Prostate gland (tissue), 2 donors: Measurements from ENCODE around the gene SLC7A10. TPM values are rescaled to one million over a fixed set of nuclear protein-coding genes. Genes with fewer than 3 reads are reported as not detected.

Experiments used
- DNase-seq: peaks from one replicate; pipeline ENCODE4 v3.0.0-alpha.2; 2019; ENCODE audit warnings: low spot score
- H3K27ac ChIP-seq, 2 donors: fragments of 200-600 bp; sonication (generic); 2 replicates each; pipeline ENCODE4 v1.5.1; 2017 to 2019
- H3K27me3 ChIP-seq: fragments of 200-600 bp; sonication (generic); replicated peaks from 2 replicates; pipeline ENCODE4 v1.5.1; 2019; ENCODE audit not compliant: insufficient read depth
- H3K36me3 ChIP-seq, 2 donors: fragments of 200-600 bp; sonication (generic); 1 replicate in 1 of 2; 2 replicates in 1 of 2; pipeline versions ENCODE4 v1.5.1 to v1.8.1; 2017 to 2019
- H3K4me1 ChIP-seq: fragments of 200-600 bp; sonication (generic); replicated peaks from 2 replicates; pipeline ENCODE4 v1.5.1; 2019
- H3K4me3 ChIP-seq, 2 donors: fragments of 200-600 bp; sonication (generic); 2 replicates each; pipeline ENCODE4 v1.5.1; 2017 to 2019
- H3K9me3 ChIP-seq: fragments of 200-600 bp; sonication (generic); 2 replicates; pipeline ENCODE4 v1.5.1; 2017
- POLR2A ChIP-seq: fragments of 450-650 bp; IDR thresholded peaks from one replicate; pipeline ENCODE4 v1.6.1; 2016; ENCODE audit warnings: antibody characterized with exemption, mild to moderate bottlenecking
- POLR2AphosphoS5 ChIP-seq: sonication (generic); formaldehyde crosslinking; IDR thresholded peaks from one replicate; pipeline ENCODE4 v1.6.1; 2017; ENCODE audit warnings: antibody characterized with exemption
- WGBS: methylation state at CpG from one replicate; pipeline ENCODE4 v1.1.5; 2018; 5-methylcytosine and 5-hydroxymethylcytosine counted together
- intact Hi-C: fragments of 100-400 bp; cut with DNase I; formaldehyde crosslinking; loops from one replicate; pipeline ENCODE4 v1.14.2; 2022
- total RNA-seq, 2 donors: library from RNA; depleted of rRNA; stranded (reverse); fragments of >200 nt; gene quantifications; one replicate each; pipeline ENCODE4 v1.1.0, GENCODE V29; 2016
- TF ChIP-seq, protein P1 (sequence below), 4 experiments: fragments of 200-600 bp in 2 of 4; fragments of 450-650 bp in 2 of 4; sonication (generic) in 2 of 4; IDR thresholded peaks; 1 replicate in 3 of 4; 2 replicates in 1 of 4; pipeline ENCODE4 v1.5.1; 2016 to 2019; ENCODE audit warnings: antibody characterized with exemption in 4 of 4, mild to moderate bottlenecking in 2 of 4, moderate library complexity in 2 of 4

The SLC7A10 gene
- total RNA-seq, 2 donors from 2014 or later: 3.5 TPM; not detected in 1

DNA sequence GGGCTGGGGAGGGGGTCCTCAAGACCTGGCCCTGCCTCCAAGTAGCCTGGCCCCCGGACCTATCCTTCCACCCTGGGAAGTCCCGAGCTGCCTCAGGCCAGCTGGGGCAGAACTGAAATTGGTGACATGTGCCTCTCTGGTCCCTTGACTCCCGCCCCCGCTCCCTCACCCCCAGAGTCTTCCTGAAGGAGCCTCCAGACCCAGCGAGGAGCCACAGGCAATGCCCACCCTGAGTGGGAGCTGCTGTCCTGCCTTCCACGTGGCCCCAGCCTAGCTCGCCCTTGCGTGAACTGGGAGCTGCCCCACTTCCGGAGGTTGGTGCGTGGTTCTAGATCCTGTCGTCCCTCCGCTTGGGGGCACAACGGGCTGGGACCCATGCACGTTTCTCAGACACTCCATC, 42.1 kb upstream of the SLC7A10 start:
- no peak for DNase-seq
- Histone ChIP-seq H3K27me3 (no peaks in the 10 kb centered on the region), H3K4me3 (no peak overlapping the region), H3K36me3 (no peaks in the 10 kb centered on the region), H3K27ac (no peak overlapping the region), H3K9me3 (no peaks in the 10 kb centered on the region), H3K4me1 (no peaks in the 10 kb centered on the region)
- intact Hi-C loops: no loop called here
- no peak for TF ChIP-seq POLR2AphosphoS5
- no peak for TF ChIP-seq POLR2A
- TF ChIP-seq, protein P1, sequence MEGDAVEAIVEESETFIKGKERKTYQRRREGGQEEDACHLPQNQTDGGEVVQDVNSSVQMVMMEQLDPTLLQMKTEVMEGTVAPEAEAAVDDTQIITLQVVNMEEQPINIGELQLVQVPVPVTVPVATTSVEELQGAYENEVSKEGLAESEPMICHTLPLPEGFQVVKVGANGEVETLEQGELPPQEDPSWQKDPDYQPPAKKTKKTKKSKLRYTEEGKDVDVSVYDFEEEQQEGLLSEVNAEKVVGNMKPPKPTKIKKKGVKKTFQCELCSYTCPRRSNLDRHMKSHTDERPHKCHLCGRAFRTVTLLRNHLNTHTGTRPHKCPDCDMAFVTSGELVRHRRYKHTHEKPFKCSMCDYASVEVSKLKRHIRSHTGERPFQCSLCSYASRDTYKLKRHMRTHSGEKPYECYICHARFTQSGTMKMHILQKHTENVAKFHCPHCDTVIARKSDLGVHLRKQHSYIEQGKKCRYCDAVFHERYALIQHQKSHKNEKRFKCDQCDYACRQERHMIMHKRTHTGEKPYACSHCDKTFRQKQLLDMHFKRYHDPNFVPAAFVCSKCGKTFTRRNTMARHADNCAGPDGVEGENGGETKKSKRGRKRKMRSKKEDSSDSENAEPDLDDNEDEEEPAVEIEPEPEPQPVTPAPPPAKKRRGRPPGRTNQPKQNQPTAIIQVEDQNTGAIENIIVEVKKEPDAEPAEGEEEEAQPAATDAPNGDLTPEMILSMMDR (IDR thresholded peaks at IDR 0.05): no peak
- 88% methylated on average over 14 of the region's 14 CpGs for WGBS

DNA sequence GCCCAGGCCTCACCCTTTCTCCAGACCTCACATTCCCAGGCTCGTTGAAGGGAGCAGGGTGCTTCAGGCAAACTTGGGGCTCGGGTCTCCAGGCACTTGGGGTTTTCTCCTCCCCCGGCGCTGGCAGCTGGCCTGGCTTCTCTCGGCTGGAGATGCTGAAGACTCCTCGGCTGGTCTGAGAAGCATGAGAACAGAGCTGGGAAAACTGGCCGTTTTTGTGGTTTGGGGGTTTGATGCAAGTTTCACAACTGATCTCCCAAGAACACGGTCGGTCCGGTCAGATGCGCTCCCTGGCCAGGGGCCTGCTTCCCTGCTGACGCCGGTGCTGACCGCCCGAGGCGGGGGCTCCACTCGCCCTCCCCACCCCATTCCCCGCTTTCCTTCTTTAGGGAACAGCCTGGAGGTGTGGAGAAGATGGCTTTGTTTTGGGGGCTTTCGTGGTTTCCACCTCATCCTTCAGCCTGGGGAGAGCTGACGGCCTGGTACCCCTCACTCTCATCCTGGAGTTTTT, 41.4 kb upstream of the SLC7A10 start:
- intact Hi-C loops: no loop called here
- H3K36me3 ChIP-seq: no peaks in the 10 kb centered on the region
- H3K27me3 ChIP-seq: no peaks in the 10 kb centered on the region
- TF ChIP-seq, protein P1 (IDR thresholded peaks at IDR 0.05): no peak
- TF ChIP-seq POLR2A: no peak
- 83% methylated on average over 20 of the region's 20 CpGs for WGBS
- DNase-seq: no peak
- H3K27ac ChIP-seq: no peak overlapping the region
- no peak overlapping the region for H3K4me3 ChIP-seq
- H3K9me3 ChIP-seq: no peaks in the 10 kb centered on the region
- H3K4me1 ChIP-seq: no peaks in the 10 kb centered on the region

DNA sequence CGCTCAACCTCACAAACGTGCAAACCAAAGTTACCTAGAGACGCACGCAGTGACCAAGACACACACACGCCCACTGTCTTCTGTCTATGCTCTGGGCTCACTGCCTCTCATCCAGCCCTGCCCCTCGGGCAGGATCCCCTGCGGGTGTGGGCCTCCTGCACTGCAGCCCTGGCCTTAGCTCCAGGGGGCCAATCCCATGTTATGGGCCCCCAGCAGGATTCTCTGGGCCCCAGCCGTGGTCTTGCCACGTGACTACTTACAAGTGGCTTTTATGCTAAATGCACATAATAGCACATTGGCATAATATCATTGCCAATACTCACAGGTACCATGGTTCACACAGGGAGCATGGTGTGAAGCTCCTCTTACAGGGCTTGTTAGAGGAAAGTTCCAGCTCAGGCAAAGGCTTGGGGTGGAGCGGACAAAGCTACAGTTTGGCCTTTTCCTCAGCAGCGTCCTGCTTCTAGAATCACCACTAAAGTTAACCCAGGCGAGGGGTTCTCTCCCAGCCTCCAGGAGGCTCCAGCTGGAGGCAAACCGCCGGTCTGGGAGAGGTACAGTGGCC, 39.3 kb upstream of the SLC7A10 start:
- H3K27me3 ChIP-seq: no peaks in the 10 kb centered on the region
- 90% methylated on average over 14 of the region's 14 CpGs for WGBS

DNA sequence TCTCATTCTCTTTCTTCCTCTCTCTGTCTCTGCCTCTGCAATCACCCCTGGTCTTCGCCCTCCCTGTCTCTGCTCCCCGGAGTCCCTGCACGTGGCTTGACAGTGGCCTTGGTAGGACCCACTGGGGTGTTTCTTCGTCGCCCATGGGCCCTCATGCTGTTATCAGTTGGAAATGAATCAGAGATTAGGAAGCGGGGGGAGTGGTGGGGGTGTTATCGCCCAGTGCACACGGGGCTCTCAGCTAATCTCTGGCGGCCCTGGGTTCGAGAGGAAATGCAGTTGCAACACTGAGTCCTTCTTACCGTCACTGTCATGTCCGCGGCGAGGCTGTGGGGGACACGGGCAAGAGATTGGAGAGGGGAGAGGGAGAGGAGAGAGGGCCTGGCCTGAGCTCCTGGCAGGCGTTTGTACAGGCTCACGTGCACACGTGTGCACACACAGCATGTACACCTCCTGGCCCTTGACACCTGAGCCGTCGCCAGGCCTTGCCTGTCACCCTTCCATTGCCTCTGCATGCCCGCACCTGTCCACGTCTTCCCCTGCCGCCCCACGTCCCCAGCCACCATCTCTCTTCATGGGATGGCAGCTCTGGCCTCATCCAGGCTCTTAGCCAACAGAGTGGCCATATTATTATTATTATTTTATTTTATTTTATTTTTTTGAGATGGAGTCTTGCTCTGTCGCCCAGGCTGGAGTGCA, 37.8 kb upstream of the SLC7A10 start:
- Histone ChIP-seq H3K4me3 (no peak overlapping the region), H3K4me1 (no peaks in the 10 kb centered on the region), H3K27me3 (no peaks in the 10 kb centered on the region), H3K36me3 (no peaks in the 10 kb centered on the region), H3K9me3 (no peaks in the 10 kb centered on the region), H3K27ac (no peak overlapping the region)
- no peak for TF ChIP-seq POLR2AphosphoS5
- TF ChIP-seq POLR2A: no peak
- WGBS: 79% methylated on average over 25 of the region's 25 CpGs
- intact Hi-C loops: no loop called here
- DNase-seq: no peak

More for the DNA sequence above, 39.3 kb upstream of the SLC7A10 start:
- Histone ChIP-seq H3K9me3 (no peaks in the 10 kb centered on the region), H3K27ac (no peak overlapping the region), H3K4me1 (no peaks in the 10 kb centered on the region), H3K4me3 (no peak overlapping the region), H3K36me3 (no peaks in the 10 kb centered on the region)
- intact Hi-C loops: no loop called here
- no peak for DNase-seq
- TF ChIP-seq POLR2A (no peak), POLR2AphosphoS5 (no peak)
- TF ChIP-seq, protein P1 (IDR thresholded peaks at IDR 0.05): no peak

DNA sequence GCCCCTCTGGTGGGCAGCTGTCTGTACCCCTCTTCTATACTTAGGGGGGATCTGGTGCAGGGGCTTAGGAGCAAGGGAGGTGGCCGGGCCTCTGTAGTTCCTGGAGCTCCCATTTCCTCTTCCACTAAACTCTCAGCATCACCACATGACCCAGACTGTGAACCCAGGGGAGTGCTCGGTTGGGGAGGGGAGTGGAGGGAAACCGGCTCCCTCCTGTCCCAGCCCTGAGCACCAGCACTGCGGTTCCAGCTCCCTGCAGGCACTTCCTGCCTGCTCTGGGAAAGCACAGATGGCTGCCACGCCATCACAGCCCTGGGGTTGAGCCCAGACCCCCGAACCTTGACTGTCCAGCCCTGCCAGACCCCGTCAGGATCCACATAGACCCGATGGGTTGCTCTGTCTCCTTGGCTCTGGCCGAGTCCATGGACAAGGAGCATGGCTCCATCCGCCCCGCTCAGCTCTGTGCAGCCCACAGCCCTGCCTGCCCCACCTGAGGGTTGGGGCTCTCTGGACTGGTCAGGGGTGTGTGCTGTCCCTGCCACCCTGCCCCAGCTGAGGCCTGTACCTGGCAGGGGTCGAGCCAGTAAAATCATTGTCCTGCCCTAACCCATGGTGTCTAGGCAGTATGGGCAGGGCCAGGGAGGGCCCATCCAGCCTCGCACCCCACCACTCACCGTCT, 36.0 kb upstream of the SLC7A10 start:
- intact Hi-C loops: no loop called here
- no peak for DNase-seq
- TF ChIP-seq, protein P1 (IDR thresholded peaks at IDR 0.05): no peak
- TF ChIP-seq POLR2A: no peak
- no peak for TF ChIP-seq POLR2AphosphoS5
- Histone ChIP-seq H3K4me1 (no peaks in the 10 kb centered on the region), H3K36me3 (no peaks in the 10 kb centered on the region), H3K27ac (no peak overlapping the region), H3K4me3 (no peak overlapping the region), H3K27me3 (no peaks in the 10 kb centered on the region), H3K9me3 (no peaks in the 10 kb centered on the region)
- WGBS: 78% methylated on average over 11 of the region's 14 CpGs
